GM03348 (cell line): ENCODE measurements around the gene BACE2.

Experiments used
- DNase-seq: peaks from one replicate; pipeline ENCODE4 v3.0.0; 2012; ENCODE audit warnings: low spot score

Gene BACE2

GRCh38 chr21:41321908-41322495 lies 154.0 kb downstream of the BACE2 start:
- DNase-seq: no peak

- no peak for DNase-seq
These were observed 154.8 kb downstream of the BACE2 start for GRCh38 chr21:41322496-41323382.

GRCh38 chr21:41325138-41325912 lies 157.4 kb downstream of the BACE2 start:
- DNase-seq: no peak

GRCh38 chr21:41326414-41327080 lies 158.6 kb downstream of the BACE2 start:
- DNase-seq: no peak

- DNase-seq: no peak
These were observed 159.8 kb downstream of the BACE2 start for GRCh38 chr21:41327753-41328152.

- DNase-seq: no peak
These were observed 161.0 kb downstream of the BACE2 start for GRCh38 chr21:41328660-41329607.
